Glutamatergic neuron (in vitro differentiated cells): ENCODE measurements around the gene ECSIT. TPM values are rescaled to one million over a fixed set of nuclear protein-coding genes. Genes with fewer than 3 reads are reported as not detected.
"Not testable (repeated sequence)": the region's sequence is repeated elsewhere in the genome, so short reads cannot be mapped to it uniquely, and the experiment has no call there.

ENCODE experiments used
- DNase-seq: peaks from one replicate; pipeline ENCODE4 v3.0.0; 2022
- H3K27ac Mint-ChIP-seq: one replicate; pipeline ENCODE4 v1.8.0; 2020; ENCODE audit warnings: mild to moderate bottlenecking, mixed read lengths, inconsistent platforms; ENCODE audit not compliant: unreplicated experiment
- H3K27me3 Mint-ChIP-seq: one replicate; pipeline ENCODE4 v1.8.0; 2020; ENCODE audit warnings: mild to moderate bottlenecking, moderate library complexity, mixed read lengths, inconsistent platforms; ENCODE audit not compliant: unreplicated experiment
- H3K36me3 Mint-ChIP-seq: one replicate; pipeline ENCODE4 v1.8.0; 2020; ENCODE audit warnings: mild to moderate bottlenecking, mixed read lengths, inconsistent platforms; ENCODE audit not compliant: unreplicated experiment
- H3K4me1 Mint-ChIP-seq: one replicate; pipeline ENCODE4 v1.8.0; 2020; ENCODE audit warnings: mild to moderate bottlenecking, low read depth, mixed read lengths, inconsistent platforms; ENCODE audit not compliant: unreplicated experiment
- H3K4me3 Mint-ChIP-seq: one replicate; pipeline ENCODE4 v1.8.0; 2020; ENCODE audit warnings: mild to moderate bottlenecking, mixed read lengths, inconsistent platforms; ENCODE audit not compliant: unreplicated experiment
- H3K9me3 Mint-ChIP-seq: one replicate; pipeline ENCODE4 v1.8.0; 2020; ENCODE audit warnings: mild to moderate bottlenecking, moderate library complexity, mixed read lengths, inconsistent platforms; ENCODE audit not compliant: unreplicated experiment
- CTCF ChIP-seq: fragments of 200-600 bp; sonication (generic); IDR thresholded peaks from one replicate; pipeline ENCODE4 v1.5.0; 2021; ENCODE audit not compliant: partially characterized antibody, unreplicated experiment
- total RNA-seq: library from RNA; stranded (reverse); fragmentation: NEBNext Ultra II Directional; extraction: Animal tissue kit (Norgen Biotek cat#: 25700); gene quantifications from one replicate; pipeline ENCODE4 v1.2.1, GENCODE V29; 2021; ENCODE audit not compliant: unreplicated experiment

The ECSIT gene
- total RNA-seq, 1 donor from 2014 or later, result 43.2 TPM

GRCh38 chr19:11473725-11474124, 55.2 kb downstream of the ECSIT start:
- H3K36me3 Mint-ChIP-seq, result peaks cover 9% of the 10 kb centered on the region
- H3K27me3 Mint-ChIP-seq, result peaks cover 17% of the 10 kb centered on the region

GRCh38 chr19:11468266-11468845, 60.6 kb downstream of the ECSIT start:
- not testable (repeated sequence) for DNase-seq, H3K27me3 Mint-ChIP-seq, H3K36me3 Mint-ChIP-seq
- Mint-ChIP-seq H3K4me3 (peak overlapping the region; percentile 61), H3K9me3 (peaks cover 12% of the 10 kb centered on the region), H3K27ac (peak overlapping the region; percentile 60), H3K4me1 (peaks cover 24% of the 10 kb centered on the region)

More at GRCh38 chr19:11473725-11474124, 55.2 kb downstream of the ECSIT start:
- TF ChIP-seq CTCF, result no peak
- H3K9me3 Mint-ChIP-seq, result peaks cover 22% of the 10 kb centered on the region
- peaks cover 33% of the 10 kb centered on the region for H3K4me1 Mint-ChIP-seq
- DNase-seq, result no peak
- H3K4me3 Mint-ChIP-seq, result peak overlapping the region; percentile 37
- peak overlapping the region; percentile 34 for H3K27ac Mint-ChIP-seq

- DNase-seq, result peak; percentile 83
- H3K4me3 Mint-ChIP-seq, result peak overlapping the region; percentile 57
- H3K9me3 Mint-ChIP-seq, result peaks cover 15% of the 10 kb centered on the region
- no peak for TF ChIP-seq CTCF
- no peaks in the 10 kb centered on the region for H3K36me3 Mint-ChIP-seq
- peaks cover 28% of the 10 kb centered on the region for H3K4me1 Mint-ChIP-seq
- H3K27me3 Mint-ChIP-seq, result peaks cover 9% of the 10 kb centered on the region
- H3K27ac Mint-ChIP-seq, result peak overlapping the region; percentile 92
These were observed 63.3 kb downstream of the ECSIT start for GRCh38 chr19:11465600-11465999.

- peaks cover 27% of the 10 kb centered on the region for H3K4me1 Mint-ChIP-seq
- H3K9me3 Mint-ChIP-seq, result peaks cover 22% of the 10 kb centered on the region
- no peak overlapping the region for H3K27ac Mint-ChIP-seq
- TF ChIP-seq CTCF, result no peak
- H3K27me3 Mint-ChIP-seq, result peaks cover 12% of the 10 kb centered on the region
- no peaks in the 10 kb centered on the region for H3K36me3 Mint-ChIP-seq
- DNase-seq, result no peak
- no peak overlapping the region for H3K4me3 Mint-ChIP-seq
These were observed 64.3 kb downstream of the ECSIT start for GRCh38 chr19:11464333-11465265.

GRCh38 chr19:11463391-11463790, 65.5 kb downstream of the ECSIT start:
- Mint-ChIP-seq H3K27ac (peak overlapping the region; percentile 82), H3K9me3 (peaks cover 24% of the 10 kb centered on the region), H3K36me3 (no peaks in the 10 kb centered on the region), H3K27me3 (peaks cover 15% of the 10 kb centered on the region), H3K4me3 (peak overlapping the region; percentile 14), H3K4me1 (peaks cover 26% of the 10 kb centered on the region)
- TF ChIP-seq CTCF, result no peak
- no peak for DNase-seq
